Measurements from ENCODE around the gene UNC45B. TPM values are rescaled to one million over a fixed set of nuclear protein-coding genes. Genes with fewer than 3 reads are reported as not detected.

The UNC45B gene
- total RNA-seq, 1 experiment from 2014 or later, result 0.22 TPM

- H3K4me3 Mint-ChIP-seq, result no peak overlapping the region
These were observed 20.0 kb downstream of the UNC45B start for GRCh38 chr17:35167666-35168065.

More at GRCh38 chr17:35167666-35168065, 20.0 kb downstream of the UNC45B start:
- Mint-ChIP-seq H3K9me3 (no peaks in the 10 kb centered on the region), H3K27me3 (ENCODE audit: low read depth) (no peaks in the 10 kb centered on the region), H3K27ac (no peak overlapping the region), H3K36me3 (ENCODE audit: insufficient read depth in 1 of 3, low read depth in 3 of 3) (no peaks in the 10 kb centered on the region), H3K4me1 (peaks cover 3% of the 10 kb centered on the region in 2 experiments; a peak in 2 of 4 replicates)
- H2AFZ ChIP-seq (ENCODE audit: low read length), result no peak overlapping the region
- no peak overlapping the region for H3K9ac ChIP-seq (ENCODE audit: extremely low read depth, insufficient read length, low read length)
- no peak overlapping the region for H2BK5ac ChIP-seq (ENCODE audit: insufficient read length, low read length)
- DNase-seq, result no peak
- H3K9me3 ChIP-seq (ENCODE audit: control insufficient read depth, low read depth, low read length), result no peaks in the 10 kb centered on the region
- no peaks in the 10 kb centered on the region for H3K27me3 ChIP-seq (ENCODE audit: insufficient read depth, low read length)
- H3T11ph ChIP-seq (ENCODE audit: low read length), result no peak overlapping the region
- H3K4me1 ChIP-seq (ENCODE audit: insufficient read depth, low read length), result no peaks in the 10 kb centered on the region
- no CpG with 5 or more reads among the region's 1 CpG for WGBS (ENCODE audit: extremely low coverage, insufficient read length, low lambda C conversion rate)
- H2BK120ac ChIP-seq (ENCODE audit: low read depth, low read length, poor library complexity, severe bottlenecking), result no peak overlapping the region
- no peak overlapping the region for H2BK15ac ChIP-seq (ENCODE audit: low read depth, low read length)
- H4K20me1 ChIP-seq (ENCODE audit: control insufficient read depth, insufficient read depth, insufficient read length), result no peaks in the 10 kb centered on the region
- no peak overlapping the region for H3K4ac ChIP-seq (ENCODE audit: low read depth, low read length)
- H2BK12ac ChIP-seq (ENCODE audit: insufficient read length, low read depth, low read length), result no peak overlapping the region
- no peak for TF ChIP-seq CTCF (conservative IDR thresholded peaks at IDR 0.05)
- no peak overlapping the region for H2AK5ac ChIP-seq (ENCODE audit: insufficient read length, low read length)
- no peaks in the 10 kb centered on the region for H3K79me2 ChIP-seq (ENCODE audit: insufficient read depth, low read length)
- H4K91ac ChIP-seq (ENCODE audit: insufficient read length, low read depth, low read length), result no peak overlapping the region
- H3K23me2 ChIP-seq (ENCODE audit: insufficient read length, low read depth, low read length, poor library complexity, severe bottlenecking), result no peaks in the 10 kb centered on the region
- H3K23ac ChIP-seq (ENCODE audit: insufficient read length, low read depth, low read length), result no peak overlapping the region
- no peak overlapping the region for H3K14ac ChIP-seq (ENCODE audit: insufficient read depth, low read length)
- H4K8ac ChIP-seq (replicated peaks; ENCODE audit: insufficient read length, low read depth, low read length), result no peak overlapping the region
- H3K79me1 ChIP-seq (ENCODE audit: insufficient read depth, low read depth, low read length, poor library complexity, severe bottlenecking), result no peaks in the 10 kb centered on the region
- H3K4me2 ChIP-seq (ENCODE audit: insufficient read depth, insufficient read length, low read length), result no peak overlapping the region
- H4K5ac ChIP-seq (ENCODE audit: insufficient read length, low read depth, low read length), result no peak overlapping the region
- no peak overlapping the region for H3K27ac ChIP-seq (ENCODE audit: insufficient read length, low read depth, low read length)
- H2BK20ac ChIP-seq (ENCODE audit: low read depth, low read length, poor library complexity, severe bottlenecking), result no peak overlapping the region
- H3K56ac ChIP-seq (ENCODE audit: insufficient read length, low read depth, low read length), result no peak overlapping the region
- no peak overlapping the region for H3K18ac ChIP-seq (ENCODE audit: insufficient read length, low read depth, low read length)

Measured in H9 (cell line).